ENCODE measurements around the gene QPCTL.

The QPCTL gene

GRCh38 chr19:45692187-45693105 is at the start of gene QPCTL:
QPCTL (plus strand) TSS chr19:45692666; CDS start chr19:45692704, 38 bp downstream.
- peak; percentile 98 for DNase-seq

DNA sequence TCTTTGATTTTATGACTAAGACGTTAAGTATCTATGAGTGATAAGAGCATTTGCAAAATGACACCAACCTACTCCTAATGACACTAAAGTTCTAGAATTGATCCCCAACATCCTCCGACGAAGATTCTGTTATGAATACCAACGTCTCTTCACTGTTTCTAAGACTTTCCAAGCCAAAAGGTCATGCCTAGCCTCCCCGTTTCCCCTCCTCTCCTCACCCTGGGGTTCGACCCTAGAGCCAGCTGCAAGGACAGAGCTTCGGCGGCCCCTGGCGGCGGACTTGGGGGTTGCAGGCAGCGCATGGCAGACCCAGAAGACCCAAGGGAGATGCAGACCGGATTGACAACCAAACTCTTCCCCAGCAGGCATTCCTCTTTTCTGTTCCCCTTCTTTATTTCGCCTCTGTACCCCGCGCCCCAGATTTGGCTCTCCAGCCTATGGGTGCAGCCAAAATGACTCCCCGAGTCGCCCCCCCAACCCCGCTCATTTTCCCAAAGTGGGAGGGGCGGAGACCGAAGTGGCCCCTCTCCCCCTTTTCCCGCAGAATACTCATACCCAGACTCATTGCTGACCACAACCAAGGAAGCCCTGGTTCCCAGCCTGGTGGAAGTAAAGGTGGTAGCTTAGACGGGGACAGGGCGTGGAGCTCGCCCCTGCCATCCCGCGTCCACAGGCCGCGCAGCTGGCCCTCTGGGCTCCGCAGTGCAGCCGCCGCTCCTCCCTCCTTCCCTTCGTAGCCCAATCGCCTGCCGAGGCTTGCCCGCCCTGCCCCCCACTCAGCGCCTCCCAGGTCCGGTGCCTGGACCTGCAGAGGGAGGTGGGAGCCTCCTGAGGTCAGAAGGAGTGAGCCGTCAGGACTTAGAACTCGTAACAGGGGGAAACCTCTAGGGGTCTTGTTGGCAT is 49.2 kb upstream of the QPCTL start:
- DNase-seq: peak; percentile 90 to 92

GRCh38 chr19:45643927-45644771 is 48.3 kb upstream of the QPCTL start:
- DNase-seq: no peak

- no peak for DNase-seq
Observed at GRCh38 chr19:45645068-45645630, 47.3 kb upstream of the QPCTL start.

DNA sequence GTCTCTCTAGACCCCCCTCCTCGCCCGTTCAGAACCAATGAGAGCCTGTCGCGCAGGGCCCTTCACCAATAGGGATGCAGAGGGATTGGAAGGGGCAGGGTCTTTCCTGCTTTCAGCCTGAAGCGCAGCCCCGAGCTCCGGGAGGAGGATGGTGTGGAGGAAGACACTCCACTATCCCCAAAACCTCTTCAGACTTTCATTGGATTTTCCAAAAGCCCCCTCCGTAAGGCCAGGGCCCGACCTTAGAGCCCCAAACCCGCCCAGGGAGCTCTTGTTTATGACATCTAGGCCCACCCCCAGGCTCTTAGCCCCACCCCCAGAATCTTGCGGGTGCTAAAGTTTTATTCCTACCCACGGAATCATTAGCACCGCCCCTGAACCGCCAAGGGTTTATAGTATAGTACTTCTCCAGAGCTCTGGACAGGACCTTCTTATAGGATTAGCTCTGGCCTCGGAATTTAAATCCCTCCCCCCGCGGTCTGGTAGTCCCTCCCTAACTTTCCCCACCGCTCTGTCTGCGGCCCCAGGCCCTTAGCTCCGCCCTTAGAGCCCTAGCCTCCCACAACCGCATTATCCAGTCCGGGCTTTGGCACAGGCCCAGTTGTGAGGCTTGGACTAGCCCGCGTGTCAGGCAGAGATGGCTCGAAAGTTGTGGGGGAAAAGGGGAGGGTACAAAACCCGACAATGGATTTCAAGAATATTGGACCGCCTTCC is 46.7 kb upstream of the QPCTL start:
- peak; percentile 82 to 90 for DNase-seq

DNA sequence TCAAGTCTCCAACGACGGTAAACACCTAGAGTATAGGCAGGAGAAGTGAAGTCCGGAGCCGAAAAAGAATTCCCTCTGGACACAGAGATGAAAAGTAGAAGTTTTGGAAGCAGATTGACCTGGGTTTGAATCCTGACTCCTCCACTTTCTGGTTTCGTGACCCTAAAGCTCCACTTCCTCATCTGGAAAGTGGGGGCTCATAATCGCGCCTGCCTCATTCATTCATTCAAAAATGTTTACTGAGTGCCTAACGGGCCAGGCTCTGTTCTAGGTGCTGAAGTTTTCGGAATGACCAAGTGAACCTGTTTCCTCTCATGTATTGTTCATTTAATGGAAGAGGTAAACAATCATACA is 46.1 kb upstream of the QPCTL start:
- DNase-seq: no peak

DNA sequence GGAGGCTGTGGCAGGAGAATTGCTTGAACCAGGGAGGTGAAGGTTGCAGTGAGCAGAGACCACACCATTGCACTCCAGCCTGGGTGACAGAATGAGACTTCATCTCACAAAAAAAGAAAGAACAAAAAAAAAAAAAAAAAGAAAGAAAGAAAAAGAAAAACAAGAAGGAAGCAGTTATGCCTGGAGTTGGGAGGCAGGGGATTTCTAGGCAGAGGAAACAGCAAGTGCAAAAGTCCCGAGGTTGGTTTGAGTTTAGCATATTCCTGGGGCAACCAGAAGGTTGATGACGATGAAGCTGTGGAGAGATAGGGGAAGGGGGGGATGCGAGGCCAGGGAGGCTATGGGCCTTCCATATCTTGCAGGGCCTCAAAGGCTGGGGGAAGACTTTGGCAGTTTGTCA is 41.7 kb upstream of the QPCTL start:
- DNase-seq: no peak

DNA sequence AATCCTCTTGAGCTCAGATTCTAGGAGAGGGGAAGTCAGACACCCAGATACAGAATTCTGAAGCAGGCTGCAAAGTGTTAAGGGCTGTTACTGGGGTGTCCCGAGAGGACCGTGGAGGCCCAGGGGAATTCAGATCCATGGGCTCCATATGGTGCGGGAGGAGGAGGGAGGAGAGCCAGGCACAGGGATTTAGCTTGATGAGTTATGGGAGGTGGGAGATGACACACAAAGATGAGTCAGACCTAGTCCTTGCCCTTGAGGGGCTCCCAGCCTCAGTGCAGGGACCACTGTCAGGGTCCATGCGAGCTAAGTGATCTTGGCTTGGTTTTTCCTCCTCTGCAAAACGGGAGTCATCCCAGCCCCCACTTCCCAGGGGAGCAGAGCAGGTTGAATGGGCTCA is 38.8 kb upstream of the QPCTL start:
- DNase-seq: no peak

DNA sequence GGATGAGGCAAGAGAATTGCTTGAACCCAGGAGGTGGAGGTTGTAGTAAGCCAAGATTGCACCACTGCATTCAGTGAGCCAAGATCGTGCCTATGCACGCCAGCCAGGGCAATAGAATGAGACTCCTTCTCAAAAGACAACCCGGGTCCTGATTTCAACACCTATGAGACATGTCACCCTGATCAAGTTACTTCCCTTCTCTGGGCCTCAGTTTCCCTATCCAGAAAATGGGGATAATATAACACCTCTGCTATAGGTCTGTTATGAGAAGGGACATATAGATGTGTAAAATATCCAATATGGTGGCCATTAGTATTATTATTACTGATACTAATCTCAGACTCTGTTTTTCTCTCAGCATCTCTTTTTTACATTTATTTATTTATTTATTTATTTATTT is 37.4 kb upstream of the QPCTL start:
- no peak for DNase-seq

DNA sequence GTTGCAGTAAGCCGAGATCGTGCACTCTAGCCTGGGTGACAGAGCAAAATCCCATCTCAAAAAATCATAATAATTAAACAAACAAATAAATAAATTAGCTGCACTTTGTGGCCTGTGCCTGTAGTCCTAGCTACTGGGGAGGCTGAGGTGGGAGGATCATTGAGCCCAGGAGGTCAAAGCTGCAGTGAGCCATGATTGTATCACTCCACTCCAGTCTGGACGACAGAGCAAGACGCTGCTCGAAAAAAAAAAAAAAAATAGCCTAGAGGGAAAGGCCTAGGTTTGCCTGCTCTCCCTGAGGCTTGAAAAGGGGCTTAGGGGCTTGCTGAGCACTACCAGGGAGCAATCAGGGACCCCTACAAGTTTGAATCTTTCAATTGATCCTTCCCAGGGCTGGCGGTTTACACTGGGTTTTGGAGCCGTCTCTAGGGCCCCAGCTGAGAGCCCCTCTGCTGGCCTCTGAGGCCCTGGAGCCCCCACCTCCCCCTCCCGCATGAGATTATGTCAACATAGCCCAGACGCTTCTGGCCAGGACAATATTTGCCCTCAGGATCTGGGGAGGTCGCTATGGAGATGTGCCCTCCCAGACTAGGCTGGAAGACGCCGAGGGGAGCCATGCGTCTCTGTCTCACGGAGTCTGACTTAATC is 34.8 kb upstream of the QPCTL start:
- DNase-seq: no peak

DNA sequence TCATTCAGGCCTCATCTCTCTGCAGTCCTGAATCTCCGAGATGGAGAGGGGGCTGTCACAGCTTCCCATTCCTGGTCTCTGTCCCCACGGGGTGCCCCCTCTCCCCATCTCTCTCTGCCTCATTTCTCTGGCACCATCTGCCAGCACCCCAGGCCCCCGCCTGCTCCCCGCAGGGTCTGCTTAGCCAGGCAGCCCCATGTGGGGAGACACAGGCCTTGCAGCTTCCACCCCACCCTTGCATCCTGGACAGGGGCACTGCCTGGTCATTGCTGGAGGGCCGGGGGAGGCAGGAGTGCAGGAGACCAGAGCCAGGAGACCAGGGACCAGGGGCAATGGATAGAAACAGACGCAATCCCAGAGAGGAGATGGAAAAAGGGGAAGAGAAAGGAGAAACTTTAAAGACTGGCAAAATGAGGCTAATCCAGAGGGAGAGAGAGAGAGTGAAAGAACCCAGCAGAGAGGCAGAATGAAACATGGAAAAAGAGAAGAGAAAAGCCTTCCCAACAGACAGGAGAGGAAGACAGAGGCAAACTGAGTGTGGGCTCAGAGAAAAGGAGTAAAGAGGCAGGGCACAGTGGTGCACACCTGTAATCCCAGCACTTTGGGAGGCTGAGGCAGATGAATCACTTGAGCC is 33.3 kb upstream of the QPCTL start:
- no peak for DNase-seq

DNA sequence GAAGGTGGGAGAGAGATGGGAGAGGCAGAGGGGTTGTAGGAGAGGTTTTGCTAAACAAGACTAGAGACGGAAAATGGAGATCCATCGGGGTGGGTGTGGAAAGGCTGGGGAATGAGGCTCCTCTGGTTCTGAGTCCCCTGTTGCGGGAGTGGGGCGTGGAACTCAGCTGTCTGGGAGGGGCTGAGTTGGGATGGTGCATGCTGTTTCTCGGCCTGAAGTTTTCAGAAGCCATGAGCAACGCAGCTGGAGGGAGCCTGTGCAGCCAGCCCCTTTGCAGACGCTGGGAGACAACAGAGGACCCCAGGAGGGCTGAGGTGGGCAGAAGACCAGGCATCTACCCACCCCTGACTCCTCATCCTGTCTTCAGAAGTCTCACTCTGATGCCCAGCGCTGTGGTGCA is 31.8 kb upstream of the QPCTL start:
- no peak for DNase-seq

DNA sequence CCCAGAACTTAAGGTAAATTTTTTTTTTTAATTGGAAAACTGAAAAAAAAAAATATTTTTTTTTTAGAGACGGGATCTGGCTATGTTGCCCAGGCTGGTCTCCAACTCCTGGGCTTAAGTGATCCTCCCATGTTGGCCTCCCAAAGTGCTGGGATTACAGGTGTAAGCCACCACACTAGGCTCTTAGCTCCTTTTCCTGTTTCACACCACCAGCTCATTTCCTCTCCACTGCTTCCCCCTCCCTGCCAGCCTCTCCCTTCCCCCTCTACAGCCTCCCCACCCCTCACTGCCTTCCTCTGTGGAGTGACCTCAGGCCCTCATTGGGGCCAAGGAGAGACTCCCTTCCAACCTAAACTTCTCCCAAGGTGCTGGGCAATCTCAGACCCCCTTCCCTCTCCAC is 28.7 kb upstream of the QPCTL start:
- no peak for DNase-seq

- DNase-seq: no peak
Observed at GRCh38 chr19:45664575-45664974, 27.9 kb upstream of the QPCTL start.

DNA sequence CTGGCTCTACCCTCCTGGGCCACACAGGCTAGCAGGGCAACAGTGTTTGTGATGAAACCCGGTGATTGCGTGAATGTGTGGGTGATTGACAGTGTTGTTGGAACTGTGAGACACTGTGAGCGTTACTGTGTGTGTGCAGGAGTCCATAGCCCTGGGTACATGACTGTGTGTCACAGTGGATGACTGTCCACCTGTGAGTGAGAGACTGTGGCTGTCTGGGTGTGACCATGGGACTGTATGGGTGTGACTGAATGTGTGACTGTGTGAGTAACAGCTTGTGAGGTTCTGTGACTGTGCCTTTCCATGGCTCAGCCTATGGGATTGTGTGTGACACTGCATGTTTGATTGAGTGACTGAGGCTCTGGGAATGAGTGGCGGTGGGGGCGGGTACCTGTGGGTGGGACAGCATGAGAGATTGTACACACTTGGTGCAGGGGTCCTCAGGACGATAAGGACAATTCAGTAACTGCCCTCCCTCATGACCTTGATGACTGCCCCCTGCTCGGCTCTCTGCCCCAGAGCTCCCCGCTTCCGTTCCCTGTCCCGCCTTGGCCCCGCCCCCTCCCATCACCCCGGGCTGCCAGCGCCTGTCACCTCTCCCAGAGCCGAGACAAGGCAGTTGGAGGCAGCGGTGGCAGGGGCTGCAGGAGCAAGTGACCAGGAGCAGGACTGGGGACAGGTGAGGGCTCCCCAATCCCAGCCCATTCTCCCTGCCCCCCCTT is 24.7 kb upstream of the QPCTL start, which contains the start of gene GIPR:
GIPR (plus strand) TSS at position 602 of the 722 bp plus-strand sequence. CDS start 1,300 bp downstream, outside the sequence.
- DNase-seq: peak; percentile 53 to 61

- peak in 1 of 2 donors; percentile 30 for DNase-seq
Observed at GRCh38 chr19:45668342-45668871, 24.1 kb upstream of the QPCTL start.

GRCh38 chr19:45670670-45671453 is 21.6 kb upstream of the QPCTL start:
- DNase-seq: peak; percentile 56 to 64

- DNase-seq: no peak
Observed at GRCh38 chr19:45674946-45675345, 17.5 kb upstream of the QPCTL start.

- peak; percentile 34 to 53 for DNase-seq
Observed at GRCh38 chr19:45676851-45677263, 15.6 kb upstream of the QPCTL start.
